GM23338 (cell line): ENCODE data around the gene ACVR2A.

Experiments used
- CREB1 ChIP-seq: fragments of 250-450 bp; sonication (Bioruptor Pico); IDR thresholded peaks from 2 replicates; pipeline ENCODE4 v1.5.0; 2020; ENCODE audit warnings: low read depth, mild to moderate bottlenecking, moderate library complexity
- CTCF ChIP-seq, 2 experiments: fragments of 200-600 bp in 1 of 2; sonication (generic) in 1 of 2; conservative IDR thresholded peaks; 2 replicates each; pipeline versions ENCODE4 v1.5.1 to v1.6.1; 2016 to 2017; ENCODE audit warnings: antibody characterized with exemption in 2 of 2, low read depth in 2 of 2, mild to moderate bottlenecking in 2 of 2, moderate library complexity in 1 of 2
- EZH2 ChIP-seq: fragments of 200-600 bp; sonication (generic); IDR thresholded peaks from one replicate; pipeline ENCODE4 v1.8.0; 2017; ENCODE audit warnings: antibody characterized with exemption, mild to moderate bottlenecking, low read depth; ENCODE audit not compliant: unreplicated experiment
- EZH2phosphoT487 ChIP-seq: fragments of 200-600 bp; sonication (generic); IDR thresholded peaks from one replicate; pipeline ENCODE4 v1.8.1; 2018; ENCODE audit warnings: antibody characterized with exemption; ENCODE audit not compliant: unreplicated experiment
- JUNB ChIP-seq: IDR thresholded peaks from one replicate; pipeline ENCODE4 v1.6.1; 2016; ENCODE audit warnings: antibody characterized with exemption; ENCODE audit not compliant: unreplicated experiment
- POLR2AphosphoS5 ChIP-seq: IDR thresholded peaks from 2 replicates; pipeline ENCODE4 v1.6.1; 2016; ENCODE audit warnings: antibody characterized with exemption, low read depth
- REST ChIP-seq: IDR thresholded peaks from one replicate; pipeline ENCODE4 v1.6.1; 2018; ENCODE audit warnings: antibody characterized with exemption; ENCODE audit not compliant: unreplicated experiment

GRCh38 chr2:147810883-147811765, 33.7 kb upstream of the ACVR2A start:
- TF ChIP-seq EZH2 (no peak), CTCF (conservative IDR thresholded peaks at IDR 0.05; ENCODE audit: low read depth in 2 of 2) (no peak), POLR2AphosphoS5 (no peak), CREB1 (CRISPR knock-in tag) (no peak), JUNB (no peak), REST (no peak), EZH2phosphoT487 (no peak)
